ENCODE measurements around the gene MPPED2.

The MPPED2 gene, protein sequence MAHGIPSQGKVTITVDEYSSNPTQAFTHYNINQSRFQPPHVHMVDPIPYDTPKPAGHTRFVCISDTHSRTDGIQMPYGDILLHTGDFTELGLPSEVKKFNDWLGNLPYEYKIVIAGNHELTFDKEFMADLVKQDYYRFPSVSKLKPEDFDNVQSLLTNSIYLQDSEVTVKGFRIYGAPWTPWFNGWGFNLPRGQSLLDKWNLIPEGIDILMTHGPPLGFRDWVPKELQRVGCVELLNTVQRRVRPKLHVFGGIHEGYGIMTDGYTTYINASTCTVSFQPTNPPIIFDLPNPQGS

DNA sequence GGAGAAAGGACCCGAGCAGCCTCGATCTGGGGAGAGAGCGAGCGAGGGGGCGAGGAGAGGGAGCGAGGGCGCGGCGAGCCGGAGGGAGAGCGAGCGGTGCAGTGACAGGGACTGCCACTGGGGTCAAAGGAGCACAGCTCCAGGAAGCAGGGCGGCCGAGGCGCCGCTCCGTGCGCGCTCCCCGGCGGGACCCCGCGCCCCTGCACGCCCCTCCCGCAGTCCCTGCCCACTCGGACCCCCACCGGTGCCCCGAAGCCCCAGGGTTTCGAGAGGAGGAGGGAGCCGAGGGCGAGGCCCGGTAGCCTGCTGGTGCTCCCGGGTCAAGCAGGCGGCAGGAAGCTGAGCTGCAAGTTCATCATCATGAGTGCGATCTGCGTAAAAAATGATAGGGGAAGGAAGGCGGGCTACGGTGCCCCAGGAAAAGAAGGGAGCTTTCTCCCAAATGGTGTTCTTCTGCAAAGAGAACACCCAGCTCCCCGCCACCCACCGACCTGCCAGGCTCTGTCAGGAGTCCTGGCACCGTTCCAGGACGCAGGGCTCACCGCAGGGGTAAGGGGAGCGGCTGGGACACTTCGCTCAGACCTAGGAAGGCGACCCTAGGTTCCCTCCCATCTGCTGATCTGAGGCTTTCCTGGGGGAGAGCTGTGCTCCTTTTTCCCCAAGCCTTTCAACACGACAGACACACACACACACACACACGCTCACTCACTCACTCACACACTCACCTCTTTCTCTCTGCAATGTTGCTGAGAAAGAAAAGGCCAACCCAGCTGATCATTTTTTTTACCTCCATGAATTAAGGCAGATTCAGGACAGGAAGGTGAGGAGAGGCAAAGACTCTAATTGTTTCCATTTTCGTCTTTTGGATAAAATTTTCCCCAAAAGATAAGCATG is at the start of gene MPPED2:
Gene MPPED2, minus strand, starts transcription at position 103 of the 894 bp plus-strand sequence. CDS start 5,980 bp downstream, outside the sequence.
- no peak for DNase-seq (ENCODE audit: low read depth in 2 of 2)

GRCh38 chr11:30635401-30635989 is 49.3 kb upstream of the MPPED2 start:
- DNase-seq (ENCODE audit: low read depth in 2 of 2): no peak

DNA sequence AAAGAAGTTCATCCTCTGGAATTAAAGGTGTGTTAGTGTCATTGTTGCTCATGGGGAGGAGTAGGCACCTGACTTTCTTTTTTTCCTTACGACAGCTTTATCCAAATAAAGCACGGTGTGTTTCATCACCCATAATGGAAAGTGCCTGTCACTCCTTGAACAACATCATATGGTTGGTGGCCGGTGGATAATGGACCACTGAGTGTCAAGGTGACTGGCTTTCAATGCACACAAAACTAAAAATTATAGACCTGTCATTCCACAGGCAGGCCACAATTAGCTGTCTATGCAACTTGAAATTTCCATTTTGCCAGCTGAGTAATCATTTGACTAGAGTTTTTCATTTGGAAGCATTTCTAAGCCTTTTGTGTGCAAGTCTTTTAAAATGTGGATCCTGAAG is 45.0 kb upstream of the MPPED2 start:
- DNase-seq (ENCODE audit: low read depth in 2 of 2): no peak

DNA sequence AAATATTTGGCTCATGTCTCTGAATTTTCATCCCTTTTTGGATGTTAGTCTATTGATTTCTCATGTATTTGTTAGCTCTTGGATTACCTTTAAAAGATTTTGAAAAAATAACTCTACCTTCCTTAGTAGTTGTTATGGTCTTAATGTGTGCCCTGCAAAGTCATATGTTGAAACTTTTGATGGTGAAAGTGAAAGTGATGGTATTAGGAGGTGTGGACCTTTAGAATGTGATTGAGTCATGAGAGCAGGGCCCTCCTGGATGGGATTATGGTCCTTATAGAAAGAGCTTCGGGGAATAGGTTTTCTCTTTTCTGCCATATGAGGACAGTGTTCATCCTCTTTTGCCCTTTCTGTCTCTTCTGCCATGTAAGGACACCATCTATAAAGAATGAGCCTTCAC is 33.6 kb upstream of the MPPED2 start:
- no peak for DNase-seq (ENCODE audit: low read depth in 2 of 2)

GRCh38 chr11:30617762-30618161 is 31.6 kb upstream of the MPPED2 start:
- no peak for DNase-seq (ENCODE audit: low read depth in 2 of 2)

DNA sequence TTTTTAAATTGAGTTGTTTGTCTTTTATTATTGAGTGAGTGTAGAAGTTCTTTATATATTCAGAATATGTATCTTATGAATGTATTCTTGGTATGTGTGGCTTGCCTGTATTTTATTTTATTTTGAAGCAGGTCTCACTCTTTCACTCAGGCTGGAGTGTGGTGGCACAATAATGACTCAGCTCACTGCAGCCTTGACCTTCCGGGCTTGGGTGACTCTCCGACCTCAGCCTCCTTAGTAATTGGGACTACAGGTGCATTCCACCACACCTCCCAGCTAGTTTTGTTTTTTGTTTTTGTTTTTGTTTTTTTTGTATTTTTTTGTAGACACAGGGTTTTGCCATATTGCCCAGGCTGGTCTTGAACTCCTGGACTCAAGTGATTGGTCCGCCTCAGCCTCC is 24.5 kb upstream of the MPPED2 start:
- no peak for DNase-seq (ENCODE audit: low read depth in 2 of 2)

GRCh38 chr11:30608534-30608933 is 22.4 kb upstream of the MPPED2 start:
- DNase-seq (ENCODE audit: low read depth in 2 of 2): no peak

DNA sequence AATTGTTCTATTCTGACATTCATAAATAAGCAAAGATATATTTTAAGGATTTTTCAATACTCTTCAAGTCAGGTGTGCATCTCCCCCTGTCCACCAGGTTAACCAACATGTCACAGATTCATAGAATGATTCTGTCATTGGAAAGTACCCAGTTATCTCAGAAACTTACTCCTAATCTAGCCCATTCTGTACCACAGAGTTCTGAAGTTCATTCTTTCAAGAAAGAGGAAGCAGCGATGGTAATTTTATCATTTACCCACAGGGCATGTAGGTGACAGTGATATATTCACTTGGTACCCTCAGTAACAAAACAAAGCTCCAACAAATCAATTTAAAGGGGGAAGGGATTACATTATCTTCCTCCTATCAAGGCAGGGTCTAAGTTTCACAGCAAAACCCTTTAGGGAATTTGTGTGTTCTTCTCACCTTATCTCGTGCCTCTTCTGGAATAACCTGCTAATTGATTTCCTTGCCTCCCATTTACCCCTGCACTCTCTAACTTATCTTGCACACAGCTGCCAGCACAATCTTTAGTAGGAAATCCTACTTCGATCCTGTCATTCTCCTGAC is 19.0 kb upstream of the MPPED2 start:
- DNase-seq (ENCODE audit: low read depth in 2 of 2): no peak

DNA sequence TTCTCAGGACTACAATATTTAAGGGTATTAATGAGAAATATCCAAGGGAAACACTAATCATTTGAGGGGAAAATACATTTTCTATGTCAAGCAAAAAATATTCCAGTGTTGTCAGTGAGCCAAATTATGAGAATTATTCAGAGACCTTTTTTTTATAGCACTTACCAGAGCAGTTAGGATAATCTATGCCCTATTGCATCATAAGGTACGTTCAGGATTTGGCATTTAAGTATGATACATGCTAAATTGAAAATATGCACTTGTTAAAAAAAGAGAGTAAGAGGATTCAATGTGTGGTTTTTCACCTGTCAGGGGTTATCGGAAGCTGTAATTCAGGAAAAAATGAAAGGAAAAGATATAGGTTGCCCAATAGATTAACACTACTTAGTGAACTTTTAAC is 17.2 kb upstream of the MPPED2 start:
- DNase-seq (ENCODE audit: low read depth in 2 of 2): no peak

DNA sequence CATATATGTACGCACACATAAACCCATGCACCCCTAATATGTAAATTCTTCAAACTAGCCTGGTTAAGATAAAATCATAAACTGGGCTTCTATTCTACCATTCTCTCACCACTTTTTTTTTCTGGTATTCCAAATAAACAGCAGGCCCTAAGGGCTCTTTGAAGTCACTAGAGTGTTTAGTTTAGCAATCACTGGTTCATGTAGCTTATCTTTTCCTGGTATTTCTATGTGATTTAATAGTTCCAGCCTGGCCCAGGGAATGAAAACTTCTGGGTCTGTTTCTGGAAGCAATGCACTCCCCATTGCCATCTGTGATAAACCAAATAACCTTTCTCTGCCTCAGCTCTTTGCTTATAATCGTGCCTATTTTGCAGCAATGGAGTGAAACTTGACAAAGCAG is 10.7 kb upstream of the MPPED2 start:
- no peak for DNase-seq (ENCODE audit: low read depth in 2 of 2)

DNA sequence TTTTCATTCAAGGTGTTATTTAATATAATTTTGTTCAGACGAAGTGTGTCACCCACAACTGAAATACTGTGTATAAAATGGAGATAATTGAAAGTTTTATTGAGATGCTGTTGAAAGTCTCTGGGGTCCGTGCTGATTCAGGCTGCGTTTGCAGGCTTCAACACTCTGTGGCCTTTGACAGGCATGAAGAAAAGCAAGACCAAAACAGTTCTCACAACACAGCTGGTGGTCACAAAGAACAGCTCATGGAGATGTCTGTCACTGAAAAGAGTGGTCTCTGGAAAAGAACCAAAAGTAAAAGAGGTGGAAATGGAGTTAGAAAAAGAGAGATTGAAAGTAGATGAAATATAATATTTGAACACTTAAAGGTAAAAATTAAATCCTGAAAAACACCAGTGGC is 9.8 kb upstream of the MPPED2 start:
- DNase-seq (ENCODE audit: low read depth in 2 of 2): no peak

DNA sequence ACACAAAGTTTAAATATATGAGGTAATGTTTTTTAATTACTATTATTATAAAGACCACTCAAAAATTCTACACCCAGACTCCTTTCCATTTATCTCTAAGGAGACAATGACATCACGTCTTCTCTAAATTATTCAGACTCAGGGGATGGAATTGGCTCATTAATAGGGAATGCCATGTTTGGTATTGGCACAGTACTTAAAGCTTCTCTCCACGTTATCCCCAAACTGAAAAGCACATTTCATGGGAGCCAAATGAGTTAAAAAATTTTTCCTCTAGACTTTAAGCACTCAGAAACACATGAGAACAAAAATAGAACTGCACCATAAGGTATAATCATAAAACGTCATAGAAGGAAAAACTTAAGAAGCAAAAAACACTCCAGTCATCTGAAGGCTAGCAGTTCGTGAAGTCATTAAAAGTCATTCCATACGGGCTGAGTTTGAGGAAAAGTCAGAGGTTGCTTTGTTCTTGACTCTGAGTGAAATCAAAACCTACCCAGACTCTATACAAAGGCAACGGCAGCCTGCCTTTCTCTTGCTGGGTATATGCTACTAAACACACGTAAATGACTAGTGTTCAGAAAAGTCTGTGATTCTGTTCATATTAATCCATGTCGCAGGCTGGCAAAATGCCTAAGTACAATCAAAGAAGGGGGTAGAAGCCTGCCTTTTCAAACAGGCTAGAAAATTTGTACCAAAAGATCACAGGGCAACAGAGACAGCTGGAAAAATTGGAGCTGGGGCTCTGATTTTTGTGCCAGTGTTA is 8.7 kb upstream of the MPPED2 start:
- DNase-seq (ENCODE audit: low read depth in 2 of 2): no peak

- no peak for DNase-seq (ENCODE audit: low read depth in 2 of 2)
These were observed 1.2 kb upstream of the MPPED2 start for GRCh38 chr11:30587269-30587812.

- no peak for DNase-seq (ENCODE audit: low read depth in 2 of 2)
These were observed 282 bp downstream of the MPPED2 start for GRCh38 chr11:30585892-30586250.

DNA sequence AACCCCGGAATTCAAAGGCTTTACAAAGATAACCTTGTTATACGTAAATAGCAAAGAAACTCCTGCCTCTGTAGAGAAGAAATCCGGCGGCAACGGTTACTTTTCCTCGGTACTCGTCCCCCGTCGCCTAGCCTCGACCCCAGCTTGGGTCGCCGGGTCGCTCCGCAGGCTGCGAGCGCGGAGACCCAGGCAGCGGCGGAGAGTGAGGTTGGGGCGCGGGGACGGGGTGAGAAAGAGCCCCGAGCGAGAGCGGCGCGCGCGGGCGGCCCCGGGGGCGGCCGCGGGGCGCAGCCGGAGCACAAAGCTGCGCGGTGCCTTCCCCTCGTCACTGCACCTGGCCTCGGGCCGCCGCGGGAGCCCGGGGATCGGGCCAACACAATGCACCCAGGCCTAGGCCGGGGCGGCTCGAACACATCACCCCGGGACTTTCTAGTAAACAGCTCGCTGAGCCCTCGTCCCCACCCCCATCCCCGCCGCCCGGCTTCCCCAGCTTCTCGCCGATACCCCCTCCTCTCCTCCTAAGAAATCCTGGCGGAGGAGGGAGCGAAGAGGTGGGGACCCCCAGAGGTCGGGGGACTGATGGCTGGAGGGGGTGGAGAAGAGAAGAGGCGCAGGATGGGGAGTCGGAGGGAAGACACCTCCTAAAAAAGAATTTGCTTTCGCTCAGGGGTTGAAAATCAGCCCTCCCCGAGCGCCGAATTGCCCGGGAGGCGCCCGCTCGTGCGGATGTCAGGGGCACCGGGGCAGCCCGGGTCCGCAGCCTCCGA is 845 bp downstream of the MPPED2 start:
- DNase-seq (ENCODE audit: low read depth in 2 of 2): no peak

DNA sequence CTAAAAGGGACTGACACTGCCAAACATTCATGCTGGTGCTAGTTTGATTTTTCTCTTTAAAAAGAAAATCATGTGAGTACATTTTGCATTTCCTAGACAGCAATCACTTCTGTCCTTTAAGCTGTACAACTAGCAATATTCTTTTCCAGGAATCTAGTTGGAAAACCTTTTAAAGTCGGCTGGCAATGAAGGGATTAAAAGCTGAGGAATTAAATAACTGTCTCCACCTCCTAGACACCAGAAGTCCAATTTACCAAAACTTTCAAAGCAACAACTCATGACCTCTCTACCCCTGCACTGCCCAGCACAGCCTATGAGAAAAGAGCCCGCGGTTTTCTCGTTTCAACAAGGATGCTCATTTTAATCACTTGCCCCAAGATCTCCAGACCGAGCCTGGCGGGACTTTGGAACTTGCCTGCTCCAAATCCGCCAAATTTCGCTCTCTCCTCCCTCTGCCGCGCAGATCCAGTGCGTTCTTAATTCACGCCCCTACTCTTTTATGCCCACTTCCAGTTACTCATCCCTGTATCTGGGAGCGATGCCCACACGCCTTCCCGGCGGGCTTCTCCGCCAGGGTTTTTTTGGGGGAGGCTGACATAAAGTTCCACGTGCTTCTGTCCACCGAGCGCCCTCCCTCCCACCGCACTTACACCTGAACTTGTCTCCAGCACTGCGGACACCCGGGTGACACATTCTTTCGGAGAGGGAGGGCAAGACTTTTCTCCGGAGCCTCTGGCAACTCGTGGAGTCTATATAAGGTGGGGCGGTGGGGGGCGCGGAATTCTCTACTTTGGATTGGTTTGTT is 2.5 kb downstream of the MPPED2 start:
- no peak for DNase-seq (ENCODE audit: low read depth in 2 of 2)

DNA sequence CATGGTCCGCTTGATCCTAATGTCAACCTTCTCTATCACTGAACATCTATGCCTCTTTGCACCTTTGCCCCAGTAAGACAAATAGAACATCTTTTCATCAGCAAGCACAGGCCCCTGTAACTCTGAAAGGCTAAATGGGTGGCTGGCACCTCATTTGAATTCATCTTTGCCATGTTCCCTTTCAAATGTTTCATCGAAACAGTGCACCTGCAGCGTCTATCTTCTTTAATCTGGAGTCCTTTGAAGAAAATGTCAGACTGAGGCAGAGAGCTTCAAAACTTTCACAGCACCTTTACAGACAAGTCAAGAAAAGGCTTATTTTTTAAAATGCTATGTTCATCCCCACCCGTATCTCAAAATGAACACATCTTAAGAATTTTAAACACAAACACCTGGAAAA is 3.4 kb downstream of the MPPED2 start:
- no peak for DNase-seq (ENCODE audit: low read depth in 2 of 2)

GRCh38 chr11:30581675-30582074 is 4.5 kb downstream of the MPPED2 start:
- DNase-seq (ENCODE audit: low read depth in 2 of 2): no peak

DNA sequence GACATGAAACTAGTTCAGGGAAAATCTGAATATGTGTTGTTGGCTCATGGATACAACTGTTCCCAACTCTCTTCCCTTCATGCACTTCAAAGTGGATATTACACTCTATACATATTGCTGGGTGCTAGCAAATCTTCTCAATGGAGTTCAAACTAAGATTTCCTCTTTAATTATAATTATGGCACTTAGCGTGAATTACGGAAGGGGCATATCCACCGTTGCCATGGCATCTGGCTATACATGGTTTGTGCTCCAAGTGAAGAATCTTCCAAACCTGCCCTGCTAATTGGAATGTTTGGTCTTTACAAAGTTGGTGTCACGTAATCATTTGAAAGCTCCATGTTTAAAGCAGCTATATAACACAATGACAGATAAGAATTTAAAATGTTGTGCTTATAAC is 5.6 kb downstream of the MPPED2 start:
- DNase-seq (ENCODE audit: low read depth in 2 of 2): no peak
